H1 (cell line): ENCODE measurements around the gene TSEN54. TPM values are rescaled to one million over a fixed set of nuclear protein-coding genes. Genes with fewer than 3 reads are reported as not detected.

Experiments
- MAX ChIP-seq: IDR thresholded peaks from 2 replicates; pipeline ENCODE4 v1.6.1; 2012; ENCODE audit warnings: inconsistent platforms
- polyA plus RNA-seq, 7 experiments: library from polyadenylated mRNA; depleted of rRNA in 3 of 7; stranded (reverse) in 5 of 7; unstranded in 2 of 7; fragments of >200 nt in 5 of 7; fragments of 200-250 nt in 2 of 7; gene quantifications; 1 replicate in 5 of 7; 2 replicates in 1 of 7; 4 replicates in 1 of 7; pipeline versions ENCODE4 v1.2.1 to v1.2.3, GENCODE V29; 2011 to 2013; ENCODE audit warnings: missing spikeins in 2 of 7, mixed read lengths in 2 of 7
- total RNA-seq: library from RNA; stranded (reverse); fragmentation: NEBNext Ultra II Directional; extraction: Animal tissue kit (Norgen Biotek cat#: 25700); gene quantifications from 2 replicates; pipeline ENCODE4 v1.2.1, GENCODE V29; 2021
- TF ChIP-seq, protein P1 (sequence below): fragments of 300-600 bp; sonication (generic); IDR thresholded peaks from 2 replicates; pipeline ENCODE4 v1.7.1; 2012; ENCODE audit warnings: low read length, moderate library complexity, mild to moderate bottlenecking, inconsistent platforms; ENCODE audit not compliant: insufficient replicate concordance

The TSEN54 gene
- total and polyA plus RNA-seq, 2 of the 8 experiments (the other 6 are each of a cell fraction or from before 2014, with no cell fraction given), result 43.6 to 60.3 TPM

DNA sequence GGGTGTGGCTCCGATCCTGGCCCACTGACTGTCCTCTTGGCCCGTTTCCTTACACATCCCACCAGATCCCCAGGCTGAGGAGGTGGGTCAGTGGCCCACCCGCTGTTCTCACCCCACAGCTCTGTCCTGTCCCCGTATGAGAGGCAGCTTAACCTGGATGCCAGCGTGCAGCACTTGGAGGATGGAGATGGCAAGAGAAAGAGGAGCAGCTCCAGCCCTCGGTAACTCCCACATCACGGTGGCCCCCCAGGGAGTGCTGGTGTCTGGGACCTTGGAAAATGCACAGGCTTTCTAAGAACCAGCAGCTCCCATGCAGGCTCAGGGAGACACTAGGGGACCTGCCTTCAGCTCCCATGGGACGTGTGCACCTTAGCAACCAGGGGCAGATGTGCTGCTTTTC is 5.0 kb downstream of the TSEN54 start (continued):
- TF ChIP-seq, protein P1, sequence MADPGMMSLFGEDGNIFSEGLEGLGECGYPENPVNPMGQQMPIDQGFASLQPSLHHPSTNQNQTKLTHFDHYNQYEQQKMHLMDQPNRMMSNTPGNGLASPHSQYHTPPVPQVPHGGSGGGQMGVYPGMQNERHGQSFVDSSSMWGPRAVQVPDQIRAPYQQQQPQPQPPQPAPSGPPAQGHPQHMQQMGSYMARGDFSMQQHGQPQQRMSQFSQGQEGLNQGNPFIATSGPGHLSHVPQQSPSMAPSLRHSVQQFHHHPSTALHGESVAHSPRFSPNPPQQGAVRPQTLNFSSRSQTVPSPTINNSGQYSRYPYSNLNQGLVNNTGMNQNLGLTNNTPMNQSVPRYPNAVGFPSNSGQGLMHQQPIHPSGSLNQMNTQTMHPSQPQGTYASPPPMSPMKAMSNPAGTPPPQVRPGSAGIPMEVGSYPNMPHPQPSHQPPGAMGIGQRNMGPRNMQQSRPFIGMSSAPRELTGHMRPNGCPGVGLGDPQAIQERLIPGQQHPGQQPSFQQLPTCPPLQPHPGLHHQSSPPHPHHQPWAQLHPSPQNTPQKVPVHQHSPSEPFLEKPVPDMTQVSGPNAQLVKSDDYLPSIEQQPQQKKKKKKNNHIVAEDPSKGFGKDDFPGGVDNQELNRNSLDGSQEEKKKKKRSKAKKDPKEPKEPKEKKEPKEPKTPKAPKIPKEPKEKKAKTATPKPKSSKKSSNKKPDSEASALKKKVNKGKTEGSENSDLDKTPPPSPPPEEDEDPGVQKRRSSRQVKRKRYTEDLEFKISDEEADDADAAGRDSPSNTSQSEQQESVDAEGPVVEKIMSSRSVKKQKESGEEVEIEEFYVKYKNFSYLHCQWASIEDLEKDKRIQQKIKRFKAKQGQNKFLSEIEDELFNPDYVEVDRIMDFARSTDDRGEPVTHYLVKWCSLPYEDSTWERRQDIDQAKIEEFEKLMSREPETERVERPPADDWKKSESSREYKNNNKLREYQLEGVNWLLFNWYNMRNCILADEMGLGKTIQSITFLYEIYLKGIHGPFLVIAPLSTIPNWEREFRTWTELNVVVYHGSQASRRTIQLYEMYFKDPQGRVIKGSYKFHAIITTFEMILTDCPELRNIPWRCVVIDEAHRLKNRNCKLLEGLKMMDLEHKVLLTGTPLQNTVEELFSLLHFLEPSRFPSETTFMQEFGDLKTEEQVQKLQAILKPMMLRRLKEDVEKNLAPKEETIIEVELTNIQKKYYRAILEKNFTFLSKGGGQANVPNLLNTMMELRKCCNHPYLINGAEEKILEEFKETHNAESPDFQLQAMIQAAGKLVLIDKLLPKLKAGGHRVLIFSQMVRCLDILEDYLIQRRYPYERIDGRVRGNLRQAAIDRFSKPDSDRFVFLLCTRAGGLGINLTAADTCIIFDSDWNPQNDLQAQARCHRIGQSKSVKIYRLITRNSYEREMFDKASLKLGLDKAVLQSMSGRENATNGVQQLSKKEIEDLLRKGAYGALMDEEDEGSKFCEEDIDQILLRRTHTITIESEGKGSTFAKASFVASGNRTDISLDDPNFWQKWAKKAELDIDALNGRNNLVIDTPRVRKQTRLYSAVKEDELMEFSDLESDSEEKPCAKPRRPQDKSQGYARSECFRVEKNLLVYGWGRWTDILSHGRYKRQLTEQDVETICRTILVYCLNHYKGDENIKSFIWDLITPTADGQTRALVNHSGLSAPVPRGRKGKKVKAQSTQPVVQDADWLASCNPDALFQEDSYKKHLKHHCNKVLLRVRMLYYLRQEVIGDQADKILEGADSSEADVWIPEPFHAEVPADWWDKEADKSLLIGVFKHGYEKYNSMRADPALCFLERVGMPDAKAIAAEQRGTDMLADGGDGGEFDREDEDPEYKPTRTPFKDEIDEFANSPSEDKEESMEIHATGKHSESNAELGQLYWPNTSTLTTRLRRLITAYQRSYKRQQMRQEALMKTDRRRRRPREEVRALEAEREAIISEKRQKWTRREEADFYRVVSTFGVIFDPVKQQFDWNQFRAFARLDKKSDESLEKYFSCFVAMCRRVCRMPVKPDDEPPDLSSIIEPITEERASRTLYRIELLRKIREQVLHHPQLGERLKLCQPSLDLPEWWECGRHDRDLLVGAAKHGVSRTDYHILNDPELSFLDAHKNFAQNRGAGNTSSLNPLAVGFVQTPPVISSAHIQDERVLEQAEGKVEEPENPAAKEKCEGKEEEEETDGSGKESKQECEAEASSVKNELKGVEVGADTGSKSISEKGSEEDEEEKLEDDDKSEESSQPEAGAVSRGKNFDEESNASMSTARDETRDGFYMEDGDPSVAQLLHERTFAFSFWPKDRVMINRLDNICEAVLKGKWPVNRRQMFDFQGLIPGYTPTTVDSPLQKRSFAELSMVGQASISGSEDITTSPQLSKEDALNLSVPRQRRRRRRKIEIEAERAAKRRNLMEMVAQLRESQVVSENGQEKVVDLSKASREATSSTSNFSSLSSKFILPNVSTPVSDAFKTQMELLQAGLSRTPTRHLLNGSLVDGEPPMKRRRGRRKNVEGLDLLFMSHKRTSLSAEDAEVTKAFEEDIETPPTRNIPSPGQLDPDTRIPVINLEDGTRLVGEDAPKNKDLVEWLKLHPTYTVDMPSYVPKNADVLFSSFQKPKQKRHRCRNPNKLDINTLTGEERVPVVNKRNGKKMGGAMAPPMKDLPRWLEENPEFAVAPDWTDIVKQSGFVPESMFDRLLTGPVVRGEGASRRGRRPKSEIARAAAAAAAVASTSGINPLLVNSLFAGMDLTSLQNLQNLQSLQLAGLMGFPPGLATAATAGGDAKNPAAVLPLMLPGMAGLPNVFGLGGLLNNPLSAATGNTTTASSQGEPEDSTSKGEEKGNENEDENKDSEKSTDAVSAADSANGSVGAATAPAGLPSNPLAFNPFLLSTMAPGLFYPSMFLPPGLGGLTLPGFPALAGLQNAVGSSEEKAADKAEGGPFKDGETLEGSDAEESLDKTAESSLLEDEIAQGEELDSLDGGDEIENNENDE, result no peak
- TF ChIP-seq MAX, result no peak
